ENCODE data around the gene MMEL1.

DNA sequence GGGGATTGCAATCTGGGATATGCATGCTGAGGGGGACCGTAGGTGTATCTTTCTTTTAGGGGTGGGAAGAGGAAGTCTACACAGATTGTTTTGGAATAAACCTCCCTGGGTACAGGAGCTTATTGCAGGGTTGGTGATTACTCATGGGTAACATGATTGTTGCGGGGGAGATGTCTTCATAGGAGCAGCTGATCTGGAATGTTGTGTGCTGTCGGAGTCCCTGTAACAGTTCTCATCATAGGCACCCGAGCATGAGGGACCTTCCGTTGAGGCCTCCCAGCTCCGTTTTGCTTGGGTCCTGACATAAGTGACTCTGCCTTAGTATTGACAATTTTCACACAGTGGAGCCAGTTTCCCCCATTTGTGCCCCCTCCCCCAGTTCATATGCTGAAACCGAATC lies 50.4 kb downstream of the MMEL1 start:
- TF ChIP-seq, protein P1, sequence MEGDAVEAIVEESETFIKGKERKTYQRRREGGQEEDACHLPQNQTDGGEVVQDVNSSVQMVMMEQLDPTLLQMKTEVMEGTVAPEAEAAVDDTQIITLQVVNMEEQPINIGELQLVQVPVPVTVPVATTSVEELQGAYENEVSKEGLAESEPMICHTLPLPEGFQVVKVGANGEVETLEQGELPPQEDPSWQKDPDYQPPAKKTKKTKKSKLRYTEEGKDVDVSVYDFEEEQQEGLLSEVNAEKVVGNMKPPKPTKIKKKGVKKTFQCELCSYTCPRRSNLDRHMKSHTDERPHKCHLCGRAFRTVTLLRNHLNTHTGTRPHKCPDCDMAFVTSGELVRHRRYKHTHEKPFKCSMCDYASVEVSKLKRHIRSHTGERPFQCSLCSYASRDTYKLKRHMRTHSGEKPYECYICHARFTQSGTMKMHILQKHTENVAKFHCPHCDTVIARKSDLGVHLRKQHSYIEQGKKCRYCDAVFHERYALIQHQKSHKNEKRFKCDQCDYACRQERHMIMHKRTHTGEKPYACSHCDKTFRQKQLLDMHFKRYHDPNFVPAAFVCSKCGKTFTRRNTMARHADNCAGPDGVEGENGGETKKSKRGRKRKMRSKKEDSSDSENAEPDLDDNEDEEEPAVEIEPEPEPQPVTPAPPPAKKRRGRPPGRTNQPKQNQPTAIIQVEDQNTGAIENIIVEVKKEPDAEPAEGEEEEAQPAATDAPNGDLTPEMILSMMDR (IDR thresholded peaks at IDR 0.05): no peak
- no peak for TF ChIP-seq ZFX (IDR thresholded peaks at IDR 0.05; ENCODE audit: borderline replicate concordance)
